ENCODE data around the gene FSCN2.
"Not testable (repeated sequence)": the region's sequence is repeated elsewhere in the genome, so short reads cannot be mapped to it uniquely, and the experiment has no call there.

The FSCN2 gene

GRCh38 chr17:81578561-81579225 lies 50.5 kb downstream of the FSCN2 start:
- no peak for DNase-seq

- DNase-seq, result no peak
Observed at GRCh38 chr17:81579298-81579697, 51.1 kb downstream of the FSCN2 start.

GRCh38 chr17:81579821-81580321 lies 51.7 kb downstream of the FSCN2 start:
- no peak for DNase-seq

- no peak for DNase-seq
Observed at GRCh38 chr17:81580481-81580880, 52.3 kb downstream of the FSCN2 start.

- no peak for DNase-seq
Observed at GRCh38 chr17:81581758-81582157, 53.6 kb downstream of the FSCN2 start.

- DNase-seq, result no peak
Observed at GRCh38 chr17:81582341-81582740, 54.2 kb downstream of the FSCN2 start.

GRCh38 chr17:81582749-81583148 lies 54.6 kb downstream of the FSCN2 start:
- DNase-seq, result no peak

GRCh38 chr17:81583589-81584342 lies 55.6 kb downstream of the FSCN2 start:
- no peak for DNase-seq

GRCh38 chr17:81584771-81585170 lies 56.6 kb downstream of the FSCN2 start:
- not testable (repeated sequence) for DNase-seq

- DNase-seq, result no peak
Observed at GRCh38 chr17:81586096-81586495, 57.9 kb downstream of the FSCN2 start.
